Mesenchymal stem cell (in vitro differentiated cells and primary cell): ENCODE measurements around the gene ATP2C1.

ENCODE experiments used
- DNase-seq: peaks from one replicate; pipeline ENCODE4 v3.0.0-alpha.2; 2013
- H2AFZ ChIP-seq: one replicate; pipeline ENCODE4 v1.6.1; 2013; ENCODE audit warnings: low read depth, mild to moderate bottlenecking, control low read depth, inconsistent platforms, low read length, moderate library complexity
- H2AK5ac ChIP-seq: 2 replicates; pipeline ENCODE4 v1.6.1; 2013; ENCODE audit warnings: low read length, moderate library complexity, mild to moderate bottlenecking, inconsistent platforms; ENCODE audit not compliant: severe bottlenecking
- H2BK120ac ChIP-seq: one replicate; pipeline ENCODE4 v1.6.1; 2013; ENCODE audit warnings: low read depth, mild to moderate bottlenecking, inconsistent platforms, low read length, moderate library complexity
- H2BK12ac ChIP-seq, 2 experiments: one replicate each; pipeline ENCODE4 v1.6.1; 2013; ENCODE audit warnings: inconsistent platforms in 2 of 2, low read length in 2 of 2, mild to moderate bottlenecking in 2 of 2, moderate library complexity in 2 of 2, control low read depth in 1 of 2
- H2BK15ac ChIP-seq: one replicate; pipeline ENCODE4 v1.6.1; 2013; ENCODE audit warnings: mild to moderate bottlenecking, low read depth, inconsistent platforms; ENCODE audit not compliant: poor library complexity, severe bottlenecking
- H2BK5ac ChIP-seq: 2 replicates; pipeline ENCODE4 v1.6.1; 2013; ENCODE audit warnings: low read depth, mild to moderate bottlenecking, low read length, control low read depth, inconsistent platforms; ENCODE audit not compliant: poor library complexity, severe bottlenecking
- H3K14ac ChIP-seq, 2 experiments: one replicate each; pipeline ENCODE4 v1.6.1; 2013; ENCODE audit warnings: inconsistent platforms in 2 of 2, low read length in 2 of 2, control low read depth in 1 of 2, mild to moderate bottlenecking in 1 of 2, moderate library complexity in 1 of 2
- H3K18ac ChIP-seq, 2 experiments: one replicate each; pipeline ENCODE4 v1.6.1; 2013; ENCODE audit warnings: inconsistent platforms in 2 of 2, low read length in 2 of 2, control low read depth in 1 of 2, low read depth in 1 of 2, mild to moderate bottlenecking in 1 of 2
- H3K23ac ChIP-seq, 2 experiments: one replicate each; pipeline ENCODE4 v1.6.1; 2013; ENCODE audit warnings: inconsistent platforms in 2 of 2, low read length in 2 of 2, mild to moderate bottlenecking in 2 of 2, moderate library complexity in 2 of 2, control low read depth in 1 of 2
- H3K27ac ChIP-seq: 2 replicates; pipeline ENCODE4 v1.5.1; 2013; ENCODE audit warnings: mild to moderate bottlenecking, moderate library complexity, low read length, control low read depth, inconsistent platforms; ENCODE audit not compliant: poor library complexity, severe bottlenecking
- H3K27me3 ChIP-seq, 2 experiments: 2 replicates each; pipeline versions ENCODE4 v1.6.1 to v1.7.0; 2013; ENCODE audit warnings: low read length in 2 of 2, mild to moderate bottlenecking in 2 of 2, moderate library complexity in 2 of 2, control low read depth in 1 of 2, inconsistent platforms in 1 of 2; ENCODE audit not compliant: control insufficient read depth in 1 of 2, insufficient read depth in 1 of 2
- H3K36me3 ChIP-seq, 2 experiments: 2 replicates each; pipeline versions ENCODE4 v1.6.1 to v1.7.0; 2013; ENCODE audit warnings: low read length in 2 of 2, control low read depth in 1 of 2, inconsistent platforms in 1 of 2, low read depth in 1 of 2, mild to moderate bottlenecking in 1 of 2; ENCODE audit not compliant: insufficient read depth in 2 of 2, control insufficient read depth in 1 of 2
- H3K4ac ChIP-seq, 2 experiments: one replicate each; pipeline ENCODE4 v1.6.1; 2013; ENCODE audit warnings: inconsistent platforms in 2 of 2, low read length in 2 of 2, mild to moderate bottlenecking in 2 of 2, moderate library complexity in 2 of 2, control low read depth in 1 of 2, low read depth in 1 of 2
- H3K4me1 ChIP-seq: 2 replicates; pipeline ENCODE4 v1.6.1; 2013; ENCODE audit warnings: low read depth, low read length, control low read depth; ENCODE audit not compliant: control insufficient read depth, insufficient read depth
- H3K4me2 ChIP-seq: 2 replicates; pipeline ENCODE4 v1.6.1; 2013; ENCODE audit warnings: low read length, mild to moderate bottlenecking, inconsistent platforms; ENCODE audit not compliant: poor library complexity, severe bottlenecking
- H3K4me3 ChIP-seq, 2 experiments: 2 replicates each; pipeline versions ENCODE4 v1.5.1 to v1.7.0; 2013; ENCODE audit warnings: low read length in 2 of 2, mild to moderate bottlenecking in 2 of 2, control low read depth in 1 of 2, low read depth in 1 of 2; ENCODE audit not compliant: insufficient read depth in 1 of 2
- H3K79me1 ChIP-seq: replicated peaks from 2 replicates; pipeline ENCODE4 v1.6.1; 2013; ENCODE audit warnings: mild to moderate bottlenecking, control low read depth, low read length, inconsistent platforms; ENCODE audit not compliant: poor library complexity, severe bottlenecking
- H3K9ac ChIP-seq: 2 replicates; pipeline ENCODE4 v1.7.0; 2013; ENCODE audit warnings: mild to moderate bottlenecking, low read length, moderate library complexity
- H3K9me3 ChIP-seq: 2 replicates; pipeline ENCODE4 v1.7.0; 2013; ENCODE audit warnings: mild to moderate bottlenecking, low read length; ENCODE audit not compliant: control insufficient read depth
- H4K8ac ChIP-seq: one replicate; pipeline ENCODE4 v1.6.1; 2013; ENCODE audit warnings: inconsistent platforms, mild to moderate bottlenecking, low read length, moderate library complexity
- H4K91ac ChIP-seq: one replicate; pipeline ENCODE4 v1.6.1; 2013; ENCODE audit warnings: mild to moderate bottlenecking, low read length, inconsistent platforms
- WGBS: methylation state at CpG from one replicate; pipeline ENCODE4 v1.1.7; 2013; ENCODE audit warnings: mixed read lengths; 5-methylcytosine and 5-hydroxymethylcytosine counted together

Gene ATP2C1

DNA sequence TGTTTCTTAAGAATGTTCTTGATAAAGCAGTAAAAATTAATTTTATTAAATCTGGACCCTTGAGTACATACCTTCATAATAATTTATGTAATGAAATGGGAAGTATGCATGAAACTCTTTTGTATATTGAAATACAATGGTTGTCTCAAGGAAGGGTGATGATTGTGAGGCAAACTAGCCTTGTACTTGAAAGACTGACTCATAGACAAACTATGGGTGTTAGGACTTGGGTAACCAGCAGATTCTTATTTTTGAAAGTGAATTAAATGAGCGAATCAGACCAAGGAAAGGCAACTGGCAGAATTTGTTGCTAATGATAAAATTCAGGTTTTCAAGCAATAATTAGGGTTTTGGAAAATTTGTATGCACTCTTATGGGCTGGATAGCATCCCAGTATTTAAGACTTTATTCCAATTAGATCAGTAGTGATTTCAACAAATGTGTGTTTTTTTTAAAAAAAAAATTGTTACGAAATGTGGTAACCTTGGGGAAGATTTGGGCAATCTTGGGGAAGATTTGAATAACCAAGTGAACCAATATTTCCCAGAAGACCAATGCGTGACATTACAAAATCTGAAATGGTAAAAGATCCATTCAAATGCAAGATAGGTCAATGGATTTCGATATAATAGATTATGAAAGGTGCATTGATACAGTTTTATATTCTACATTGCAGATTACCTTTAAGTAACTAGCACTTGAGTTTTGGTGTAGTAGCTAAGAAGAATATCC lies 42.0 kb downstream of the ATP2C1 start:
- peaks cover 4% of the 10 kb centered on the region for H3K79me1 ChIP-seq
- H3K36me3 ChIP-seq: peaks cover under 1 to 47% of the 10 kb centered on the region in 2 experiments
- DNase-seq: peak; percentile 63
- no peak overlapping the region for H4K91ac ChIP-seq
- H2AK5ac ChIP-seq: no peak overlapping the region
- no peak overlapping the region for H3K4me2 ChIP-seq
- H3K23ac ChIP-seq: no peak overlapping the region
- no peaks in the 10 kb centered on the region for H3K27me3 ChIP-seq
- H3K18ac ChIP-seq: no peak overlapping the region
- H3K4me1 ChIP-seq: no peaks in the 10 kb centered on the region
- no peak overlapping the region for H4K8ac ChIP-seq
- H2BK5ac ChIP-seq: no peak overlapping the region
- H3K4me3 ChIP-seq: no peak overlapping the region
- H3K9ac ChIP-seq: no peak overlapping the region
- H2BK120ac ChIP-seq: no peak overlapping the region
- 96% methylated on average over 3 of the region's 4 CpGs for WGBS
- no peaks in the 10 kb centered on the region for H3K9me3 ChIP-seq
- H2AFZ ChIP-seq: no peak overlapping the region
- no peak overlapping the region for H3K14ac ChIP-seq
- H2BK12ac ChIP-seq: no peak overlapping the region
- H3K27ac ChIP-seq: no peak overlapping the region
- no peak overlapping the region for H2BK15ac ChIP-seq
- no peak overlapping the region for H3K4ac ChIP-seq

DNA sequence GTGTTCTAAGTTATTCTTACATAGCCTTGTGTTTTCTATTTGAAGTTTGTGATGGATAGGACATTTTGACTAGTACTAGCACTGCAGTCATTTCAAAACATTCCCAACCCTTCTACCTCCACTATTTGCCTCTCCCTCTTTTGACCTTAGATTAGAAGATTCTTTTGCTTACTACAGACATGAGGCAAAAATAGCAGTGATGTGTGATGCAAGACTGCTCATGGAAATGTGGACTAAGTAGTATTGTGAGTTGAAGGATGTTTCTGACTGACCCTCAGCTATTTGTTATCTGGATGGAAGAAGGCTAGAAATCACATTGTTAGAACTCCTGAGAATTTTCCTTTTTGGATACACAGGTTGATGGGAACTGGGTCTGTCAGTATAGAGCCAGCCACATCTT lies 45.9 kb downstream of the ATP2C1 start:
- DNase-seq: peak; percentile 53
- H2AK5ac ChIP-seq: no peak overlapping the region
- no peak overlapping the region for H3K18ac ChIP-seq
- no peak overlapping the region for H2AFZ ChIP-seq
- H3K9me3 ChIP-seq: no peaks in the 10 kb centered on the region
- H3K79me1 ChIP-seq: peaks cover 7% of the 10 kb centered on the region
- no peak overlapping the region for H2BK12ac ChIP-seq
- no peak overlapping the region for H3K4me2 ChIP-seq
- H4K91ac ChIP-seq: no peak overlapping the region
- no peak overlapping the region for H3K4ac ChIP-seq
- H3K14ac ChIP-seq: no peak overlapping the region
- H2BK15ac ChIP-seq: no peak overlapping the region
- H2BK120ac ChIP-seq: no peak overlapping the region
- no peak overlapping the region for H3K27ac ChIP-seq
- no peak overlapping the region for H3K4me3 ChIP-seq
- H4K8ac ChIP-seq: no peak overlapping the region
- H3K9ac ChIP-seq: no peak overlapping the region
- no peak overlapping the region for H2BK5ac ChIP-seq
- H3K36me3 ChIP-seq: peaks cover 6 to 68% of the 10 kb centered on the region in 2 experiments
- no peak overlapping the region for H3K23ac ChIP-seq
- H3K27me3 ChIP-seq: no peaks in the 10 kb centered on the region
- no peaks in the 10 kb centered on the region for H3K4me1 ChIP-seq

DNA sequence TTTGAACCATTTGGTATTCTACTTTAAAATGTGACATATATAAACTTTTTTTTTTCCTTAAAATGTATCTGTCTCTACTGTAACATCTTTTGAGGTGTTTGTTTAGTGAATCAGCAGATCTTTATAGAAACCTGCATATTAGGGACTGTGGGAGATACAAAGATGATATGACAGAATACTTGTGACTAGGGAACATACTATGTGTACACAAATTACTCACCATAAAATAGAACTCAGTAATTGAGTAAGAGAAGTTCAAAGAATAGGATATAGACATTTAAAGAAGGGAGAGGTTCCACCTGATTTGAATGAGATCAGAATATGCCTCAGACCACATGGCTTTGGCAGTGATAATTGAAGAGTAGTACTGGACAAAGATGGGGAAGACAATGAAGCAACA lies 47.9 kb downstream of the ATP2C1 start:
- no peak overlapping the region for H4K8ac ChIP-seq
- H2AK5ac ChIP-seq: no peak overlapping the region
- DNase-seq: no peak
- peaks cover 11% of the 10 kb centered on the region for H3K79me1 ChIP-seq
- H3K27me3 ChIP-seq: no peaks in the 10 kb centered on the region
- H3K14ac ChIP-seq: no peak overlapping the region
- H2BK120ac ChIP-seq: no peak overlapping the region
- no peak overlapping the region for H3K4ac ChIP-seq
- no peaks in the 10 kb centered on the region for H3K9me3 ChIP-seq
- H4K91ac ChIP-seq: no peak overlapping the region
- H2BK12ac ChIP-seq: no peak overlapping the region
- peaks cover 9 to 84% of the 10 kb centered on the region in 2 experiments for H3K36me3 ChIP-seq
- no peak overlapping the region for H2BK15ac ChIP-seq
- no peak overlapping the region for H3K23ac ChIP-seq
- H2BK5ac ChIP-seq: no peak overlapping the region
- H3K4me2 ChIP-seq: no peak overlapping the region
- H3K4me3 ChIP-seq: no peak overlapping the region
- no peak overlapping the region for H3K18ac ChIP-seq
- no peak overlapping the region for H2AFZ ChIP-seq
- no peaks in the 10 kb centered on the region for H3K4me1 ChIP-seq
- H3K27ac ChIP-seq: no peak overlapping the region
- H3K9ac ChIP-seq: no peak overlapping the region

DNA sequence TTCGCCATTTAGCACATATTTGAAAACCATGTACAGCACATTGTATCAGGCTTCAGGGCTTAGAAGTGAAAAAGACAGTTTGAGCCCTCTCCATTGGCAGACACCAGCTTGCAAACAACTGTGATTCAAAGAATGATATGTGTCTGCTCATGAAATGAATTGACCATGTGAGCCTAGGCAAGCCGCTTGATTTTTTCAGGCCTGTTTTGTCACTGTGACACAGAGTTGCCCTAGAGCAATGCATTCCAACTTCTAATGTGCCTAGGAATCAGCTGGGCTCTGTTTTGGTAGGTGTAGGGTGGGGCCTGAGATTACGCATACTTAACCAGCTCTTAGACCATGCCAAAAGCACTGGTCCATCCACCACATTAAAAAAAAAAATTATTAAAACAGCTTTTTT lies 53.0 kb downstream of the ATP2C1 start:
- no peak overlapping the region for H3K14ac ChIP-seq
- no peak overlapping the region for H3K9ac ChIP-seq
- no peak overlapping the region for H4K91ac ChIP-seq
- no peak overlapping the region for H2AFZ ChIP-seq
- no peak overlapping the region for H3K4me2 ChIP-seq
- no peaks in the 10 kb centered on the region for H3K27me3 ChIP-seq
- no peaks in the 10 kb centered on the region for H3K9me3 ChIP-seq
- no peak overlapping the region for H2AK5ac ChIP-seq
- H3K27ac ChIP-seq: no peak overlapping the region
- no peak overlapping the region for H2BK12ac ChIP-seq
- no peak overlapping the region for H4K8ac ChIP-seq
- no peak overlapping the region for H3K18ac ChIP-seq
- H3K36me3 ChIP-seq: peaks cover 8 to 72% of the 10 kb centered on the region in 2 experiments
- no peak overlapping the region for H2BK15ac ChIP-seq
- no peaks in the 10 kb centered on the region for H3K4me1 ChIP-seq
- no peak overlapping the region for H2BK120ac ChIP-seq
- no peak overlapping the region for H3K4me3 ChIP-seq
- no peak overlapping the region for H3K23ac ChIP-seq
- 100% methylated on average over 2 of the region's 3 CpGs for WGBS
- DNase-seq: no peak
- H3K4ac ChIP-seq: no peak overlapping the region
- no peak overlapping the region for H2BK5ac ChIP-seq
- peaks cover 12% of the 10 kb centered on the region for H3K79me1 ChIP-seq
